Transverse colon (tissue), 4 donors: ENCODE data around the gene CCDC32. TPM values are rescaled to one million over a fixed set of nuclear protein-coding genes. Genes with fewer than 3 reads are reported as not detected.
A peak's percentile ranks its signal among the peaks of the same experiment; 100 is the strongest.

Source experiments
- DNase-seq: peaks from one replicate; pipeline ENCODE4 v3.0.0-alpha.2; 2019
- H3K27ac ChIP-seq, 4 donors: fragments of 200-600 bp; sonication (generic); 2 replicates each; pipeline ENCODE4 v1.5.1; 2016 to 2018; ENCODE audit warnings: inconsistent platforms in 4 of 4
- H3K27me3 ChIP-seq: fragments of 200-600 bp; sonication (generic); 2 replicates; pipeline ENCODE4 v1.5.1; 2017; ENCODE audit warnings: inconsistent platforms
- H3K36me3 ChIP-seq, 4 donors: fragments of 200-600 bp; sonication (generic); 2 replicates each; pipeline ENCODE4 v1.5.1; 2017 to 2019; ENCODE audit warnings: inconsistent platforms in 4 of 4
- H3K4me1 ChIP-seq, 4 donors: fragments of 200-600 bp; sonication (generic); 2 replicates each; pipeline ENCODE4 v1.5.1; 2017 to 2020; ENCODE audit warnings: inconsistent platforms in 4 of 4
- H3K4me3 ChIP-seq, 4 donors: fragments of 200-600 bp; sonication (generic); 1 replicate in 1 of 4; 2 replicates in 3 of 4; pipeline versions ENCODE4 v1.5.1 to v1.6.1; 2017 to 2019; ENCODE audit warnings: inconsistent platforms in 4 of 4
- H3K9me3 ChIP-seq, 2 donors: fragments of 200-600 bp; sonication (generic); 2 replicates each; pipeline ENCODE4 v1.5.1; 2017 to 2019; ENCODE audit warnings: inconsistent platforms in 2 of 2
- EP300 ChIP-seq: sonication (generic); formaldehyde crosslinking; IDR thresholded peaks from one replicate; pipeline ENCODE4 v1.6.1; 2017; ENCODE audit warnings: antibody characterized with exemption, low read depth
- POLR2A ChIP-seq: fragments of 450-650 bp; IDR thresholded peaks from one replicate; pipeline ENCODE4 v1.6.1; 2016; ENCODE audit warnings: antibody characterized with exemption, mild to moderate bottlenecking, moderate library complexity
- POLR2AphosphoS5 ChIP-seq, 3 donors: sonication (generic); formaldehyde crosslinking; IDR thresholded peaks; one replicate each; pipeline ENCODE4 v1.6.1; 2016; ENCODE audit warnings: antibody characterized with exemption in 3 of 3
- WGBS, 2 donors: methylation state at CpG; one replicate each; pipeline ENCODE4 v1.1.5; 2018; ENCODE audit warnings: low coverage in 1 of 2; 5-methylcytosine and 5-hydroxymethylcytosine counted together
- in situ Hi-C, 4 donors: fragments of 200-750 bp; cut with MboI; loops; one replicate each; pipeline versions ENCODE4 v1.15.0 to v1.15.1; 2017; ENCODE audit warnings: low sequenced_read_pairs in 3 of 4, low pct_ligation_motif_present in 1 of 4, low pct_unique_long_range_greater_than_20kb in 1 of 4
- intact Hi-C: fragments of 100-400 bp; cut with DNase I; formaldehyde crosslinking; loops from one replicate; pipeline ENCODE4 v1.15.1; 2023; ENCODE audit warnings: low total_unique reads
- total RNA-seq, 4 donors: library from RNA; depleted of rRNA; stranded (reverse); fragments of >200 nt; gene quantifications; one replicate each; pipeline ENCODE4 v1.1.0, GENCODE V29; 2016
- TF ChIP-seq, protein P1 (sequence below), 5 experiments: fragments of 200-600 bp in 3 of 5; fragments of 450-650 bp in 2 of 5; sonication (generic) in 3 of 5; IDR thresholded peaks; 1 replicate in 2 of 5; 2 replicates in 3 of 5; pipeline ENCODE4 v1.5.1; 2016 to 2017; ENCODE audit warnings: antibody characterized with exemption in 5 of 5, inconsistent platforms in 3 of 5, mild to moderate bottlenecking in 2 of 5, moderate library complexity in 1 of 5

Gene CCDC32
- total RNA-seq, 4 donors from 2014 or later = 31.0 to 53.1 (median 41.1) TPM

DNA sequence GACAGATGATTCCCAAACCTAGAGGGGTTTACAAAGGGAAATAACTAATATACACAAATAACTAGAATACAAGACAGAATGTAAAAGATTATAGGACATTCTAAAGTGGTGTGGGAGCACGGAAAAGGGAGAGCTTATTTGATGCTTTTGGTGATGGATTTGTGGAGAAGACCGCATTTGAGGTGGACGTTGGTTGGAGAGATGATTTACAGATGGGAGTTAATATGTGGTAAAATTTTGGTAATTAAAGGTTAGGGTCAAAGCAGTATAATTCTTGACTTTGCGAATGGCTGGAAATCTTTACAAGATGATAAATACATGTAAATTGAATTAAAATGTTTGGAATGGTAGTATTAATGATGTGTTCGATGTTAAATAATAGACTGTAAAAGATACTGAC lies 30.4 kb upstream of the CCDC32 start:
- peak overlapping the region in 3 of 4 donors; percentile 55 to 61 (median 59) for H3K4me3 ChIP-seq
- intact Hi-C loops (no loop called here), in situ Hi-C loops (loop anchor here in 2 of 4 donors (10.0 to 25.0 kb wide), 2 partner anchors 100 to 167 kb away; partner anchors contain the start of genes C15orf62 (in 1 of the 2), GCHFR (in 1 of the 2), RAD51 (in 1 of the 2) and RMDN3 (in 1 of the 2))
- H3K4me1 ChIP-seq = peaks cover 0 to 20% (median 7%) of the 10 kb centered on the region in 4 donors
- H3K36me3 ChIP-seq = no peaks in the 10 kb centered on the region
- TF ChIP-seq POLR2AphosphoS5 (IDR thresholded peaks at IDR 0.05) (no peak), POLR2A (no peak), EP300 (no peak)
- TF ChIP-seq, protein P1, sequence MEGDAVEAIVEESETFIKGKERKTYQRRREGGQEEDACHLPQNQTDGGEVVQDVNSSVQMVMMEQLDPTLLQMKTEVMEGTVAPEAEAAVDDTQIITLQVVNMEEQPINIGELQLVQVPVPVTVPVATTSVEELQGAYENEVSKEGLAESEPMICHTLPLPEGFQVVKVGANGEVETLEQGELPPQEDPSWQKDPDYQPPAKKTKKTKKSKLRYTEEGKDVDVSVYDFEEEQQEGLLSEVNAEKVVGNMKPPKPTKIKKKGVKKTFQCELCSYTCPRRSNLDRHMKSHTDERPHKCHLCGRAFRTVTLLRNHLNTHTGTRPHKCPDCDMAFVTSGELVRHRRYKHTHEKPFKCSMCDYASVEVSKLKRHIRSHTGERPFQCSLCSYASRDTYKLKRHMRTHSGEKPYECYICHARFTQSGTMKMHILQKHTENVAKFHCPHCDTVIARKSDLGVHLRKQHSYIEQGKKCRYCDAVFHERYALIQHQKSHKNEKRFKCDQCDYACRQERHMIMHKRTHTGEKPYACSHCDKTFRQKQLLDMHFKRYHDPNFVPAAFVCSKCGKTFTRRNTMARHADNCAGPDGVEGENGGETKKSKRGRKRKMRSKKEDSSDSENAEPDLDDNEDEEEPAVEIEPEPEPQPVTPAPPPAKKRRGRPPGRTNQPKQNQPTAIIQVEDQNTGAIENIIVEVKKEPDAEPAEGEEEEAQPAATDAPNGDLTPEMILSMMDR (IDR thresholded peaks at IDR 0.05) = no peak
- no peak overlapping the region for H3K27ac ChIP-seq
- H3K9me3 ChIP-seq = no peaks in the 10 kb centered on the region
- 27 to 32% methylated on average over 5 of the region's 5 CpGs for WGBS, 2 donors
- no peaks in the 10 kb centered on the region for H3K27me3 ChIP-seq
- DNase-seq = no peak

DNA sequence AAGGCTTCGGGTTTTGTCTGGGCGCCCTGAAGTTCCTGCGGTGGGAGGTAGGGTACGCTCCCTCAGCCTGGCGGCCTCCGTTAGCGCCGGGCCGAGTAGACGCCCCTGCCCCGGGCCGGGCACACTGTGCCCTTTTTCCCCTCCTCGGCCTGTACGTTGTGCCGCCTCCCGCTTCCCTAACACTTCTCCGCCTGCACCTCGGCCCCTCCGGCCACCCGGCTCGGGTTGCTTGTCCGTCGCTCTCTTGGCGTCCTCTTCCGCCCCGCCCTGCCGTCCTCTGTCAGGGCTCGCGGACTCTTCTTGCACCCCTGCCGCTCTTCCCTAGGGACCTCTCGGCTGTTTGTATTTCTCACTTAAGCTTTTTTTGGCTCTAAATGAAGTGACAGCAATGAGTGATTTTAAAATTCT lies 29.6 kb upstream of the CCDC32 start:
- Histone ChIP-seq H3K36me3 (no peaks in the 10 kb centered on the region), H3K27ac (peak overlapping the region; percentile 84 to 89 (median 88)), H3K4me3 (peak overlapping the region; percentile 34 to 61 (median 57)), H3K4me1 (peaks cover 0 to 27% (median 7%) of the 10 kb centered on the region in 4 donors), H3K27me3 (no peaks in the 10 kb centered on the region), H3K9me3 (no peaks in the 10 kb centered on the region)
- in situ Hi-C loops = loop anchor here in 2 of 4 donors (10.0 to 25.0 kb wide), 2 partner anchors 100 to 168 kb away; partner anchors contain the start of genes C15orf62 (in 1 of the 2), GCHFR (in 1 of the 2), RAD51 (in 1 of the 2) and RMDN3 (in 1 of the 2)
- TF ChIP-seq, protein P1 (IDR thresholded peaks at IDR 0.05) = peak in 3 of 5 experiments; percentile 2 to 49 (median 43)
- TF ChIP-seq POLR2A = no peak
- TF ChIP-seq POLR2AphosphoS5 (IDR thresholded peaks at IDR 0.05) = no peak
- DNase-seq = peak; percentile 64
- intact Hi-C loops = no loop called here
- 0 to 1% methylated on average over 2 to 29 of the region's 31 CpGs for WGBS, 2 donors

DNA sequence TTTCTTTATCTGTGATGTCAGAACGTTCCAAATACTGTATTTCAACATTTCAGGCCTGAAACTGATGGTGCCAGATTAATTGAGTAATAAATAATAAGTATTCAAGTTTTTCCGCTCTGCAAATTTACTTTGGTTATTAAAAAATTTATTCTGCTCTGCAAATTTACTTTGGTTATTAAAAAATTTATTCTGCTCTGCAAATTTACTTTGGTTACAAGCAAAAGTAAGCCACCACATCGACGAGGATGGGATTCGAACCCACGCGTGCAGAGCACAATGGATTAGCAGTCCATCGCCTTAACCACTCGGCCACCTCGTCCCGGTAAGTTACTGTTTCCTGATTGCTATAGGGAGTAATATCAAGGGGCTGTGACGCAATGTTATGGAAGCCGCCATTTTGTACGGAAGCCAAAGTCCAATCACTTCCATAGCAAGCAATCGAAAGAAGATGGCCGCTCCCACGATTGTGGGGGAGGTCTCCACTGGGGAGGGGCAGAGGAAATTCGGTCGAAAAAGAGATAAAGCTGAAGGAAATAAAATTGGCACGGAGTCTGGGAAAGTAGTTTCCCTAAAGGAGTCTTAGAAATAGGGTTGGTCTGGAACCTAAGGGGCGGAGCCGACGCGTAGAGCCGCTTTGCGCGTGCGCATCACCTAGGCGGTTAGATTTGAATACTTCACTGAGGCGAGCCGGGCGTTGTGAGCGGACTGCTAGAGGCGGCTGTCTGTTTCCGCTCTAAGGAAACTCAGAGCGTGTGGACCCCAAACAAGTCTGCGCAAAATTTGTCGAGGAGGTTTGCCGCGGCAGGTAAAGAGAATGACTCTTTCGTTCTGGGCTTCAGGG lies 29.0 kb upstream of the CCDC32 start, which contains the start of gene KNL1:
TSS of gene KNL1 (plus strand) at position 662 of the 841 bp plus-strand sequence. CDS start 8,683 bp downstream, outside the sequence.
- in situ Hi-C loops = loop anchor here in 2 of 4 donors (10.0 to 25.0 kb wide), 2 partner anchors 101 to 168 kb away; partner anchors contain the start of genes C15orf62 (in 1 of the 2), GCHFR (in 1 of the 2), RAD51 (in 1 of the 2) and RMDN3 (in 1 of the 2)
- TF ChIP-seq POLR2AphosphoS5 (IDR thresholded peaks at IDR 0.05) = peak; percentile 13 to 77 (median 60)
- TF ChIP-seq, protein P1 (IDR thresholded peaks at IDR 0.05) = no peak
- TF ChIP-seq EP300 = no peak
- TF ChIP-seq POLR2A = no peak
- peaks cover 0 to 27% (median 7%) of the 10 kb centered on the region in 4 donors for H3K4me1 ChIP-seq
- H3K9me3 ChIP-seq = no peaks in the 10 kb centered on the region
- H3K27ac ChIP-seq = peak within 1 kb of the TSS; percentile 84 to 89 (median 88)
- peak within 1 kb of the TSS; percentile 34 to 61 (median 57) for H3K4me3 ChIP-seq
- DNase-seq = peak; percentile 94
- intact Hi-C loops = no loop called here
- WGBS, 2 donors = 3 to 13% methylated on average over 12 to 41 of the region's 41 CpGs
- H3K27me3 ChIP-seq = no peaks in the 10 kb centered on the region
- H3K36me3 ChIP-seq = no peaks in the 10 kb centered on the region

DNA sequence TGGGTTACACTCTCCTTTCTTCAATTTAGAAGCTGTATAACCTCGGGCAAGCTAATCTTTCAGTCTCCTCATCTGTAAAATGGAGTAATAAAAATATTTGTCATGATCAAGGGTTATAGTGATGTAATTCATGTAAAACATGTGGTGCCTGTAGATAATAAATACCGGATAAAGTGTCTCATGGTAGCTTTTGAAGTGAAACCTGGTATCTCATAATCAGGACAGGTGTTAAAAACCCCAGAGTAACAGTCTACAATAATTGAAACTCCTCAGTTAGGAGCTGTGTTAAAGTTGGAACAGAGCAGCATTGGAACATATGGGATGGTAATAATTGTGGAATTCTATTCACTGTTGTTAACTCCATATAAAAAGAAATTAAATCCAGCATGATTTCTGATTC lies 28.3 kb upstream of the CCDC32 start:
- no peaks in the 10 kb centered on the region for H3K27me3 ChIP-seq
- TF ChIP-seq POLR2AphosphoS5 (IDR thresholded peaks at IDR 0.05) (no peak), EP300 (no peak)
- intact Hi-C loops (no loop called here), in situ Hi-C loops (loop anchor here in 2 of 4 donors (10.0 to 25.0 kb wide), 2 partner anchors 102 to 169 kb away; partner anchors contain the start of genes C15orf62 (in 1 of the 2), GCHFR (in 1 of the 2), RAD51 (in 1 of the 2) and RMDN3 (in 1 of the 2))
- DNase-seq = no peak
- no peaks in the 10 kb centered on the region for H3K9me3 ChIP-seq
- no peak overlapping the region for H3K4me3 ChIP-seq
- H3K27ac ChIP-seq = peak overlapping the region in 1 of 4 donors; percentile 88
- H3K36me3 ChIP-seq = no peaks in the 10 kb centered on the region
- peaks cover 0 to 27% (median 7%) of the 10 kb centered on the region in 4 donors for H3K4me1 ChIP-seq
- WGBS, 2 donors = 28 to 47% methylated on average over 2 of the region's 2 CpGs
